Left renal pelvis (tissue), 4 donors: ENCODE data around the gene PPFIBP2. TPM values are rescaled to one million over a fixed set of nuclear protein-coding genes. Genes with fewer than 3 reads are reported as not detected.
A peak's percentile ranks its signal among the peaks of the same experiment; 100 is the strongest.

Experiments
- DNase-seq, 4 donors: peaks; one replicate each; pipeline ENCODE4 v3.0.0-alpha.2; 2013; ENCODE audit warnings: low read depth in 4 of 4, low spot score in 3 of 4
- polyA plus RNA-seq, 4 donors: library from polyadenylated mRNA; unstranded; fragments of 120-200 nt; gene quantifications; one replicate each; pipeline ENCODE4 v1.2.1, GENCODE V29; 2013; ENCODE audit not compliant: insufficient read length in 4 of 4

PPFIBP2 gene
- polyA plus RNA-seq = 10 to 100 TPM; 10.1 to 78.7 (median 59.0) TPM

DNA sequence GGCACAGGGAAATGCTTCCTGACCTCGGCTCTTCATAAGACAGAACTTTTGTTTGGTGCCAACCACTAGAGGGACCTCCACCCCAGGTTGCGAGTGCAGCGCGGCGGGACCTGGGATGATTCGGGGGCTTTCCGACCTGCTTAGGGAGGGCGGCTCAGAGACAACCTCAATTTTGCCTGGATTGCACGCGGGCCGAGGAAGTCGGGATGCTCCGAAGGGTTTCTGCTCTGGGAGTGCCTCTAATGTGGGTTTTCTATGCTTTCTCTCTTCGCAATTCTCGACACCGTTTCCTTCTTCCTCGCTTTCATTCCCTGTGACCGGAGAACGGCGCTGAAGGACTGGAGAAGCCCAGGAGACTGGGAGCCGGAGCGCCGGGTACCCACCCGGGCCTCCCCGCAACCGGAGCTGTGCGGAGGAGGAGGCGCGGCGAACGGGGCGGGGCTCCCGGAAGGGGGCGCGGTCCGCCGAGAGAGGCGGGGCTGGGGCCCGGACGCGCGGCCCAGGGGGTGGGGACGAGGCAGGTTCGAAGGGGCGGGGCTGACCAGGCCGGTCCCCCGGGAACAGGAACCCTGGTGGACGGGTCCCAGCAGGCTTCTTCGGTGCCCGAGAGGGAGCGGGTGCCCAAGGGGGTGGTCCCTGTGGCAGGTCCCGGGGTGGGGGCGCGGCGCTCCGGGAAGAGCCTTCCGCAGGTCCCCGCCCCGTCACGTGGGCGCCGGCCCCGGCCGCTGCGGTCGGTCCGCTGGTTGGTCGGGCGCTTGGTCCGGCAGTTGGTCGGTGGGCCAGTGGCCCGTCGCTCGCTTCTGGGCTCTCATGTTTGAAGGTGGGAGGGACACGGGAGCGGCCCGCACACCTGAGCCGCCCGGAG is at the start of gene PPFIBP2:
PPFIBP2 (plus strand) TSS at position 766 of the 865 bp plus-strand sequence. CDS start 35,477 bp downstream, outside the sequence.
- peak in 3 of 4 donors; percentile 43 to 58 (median 48) for DNase-seq

DNA sequence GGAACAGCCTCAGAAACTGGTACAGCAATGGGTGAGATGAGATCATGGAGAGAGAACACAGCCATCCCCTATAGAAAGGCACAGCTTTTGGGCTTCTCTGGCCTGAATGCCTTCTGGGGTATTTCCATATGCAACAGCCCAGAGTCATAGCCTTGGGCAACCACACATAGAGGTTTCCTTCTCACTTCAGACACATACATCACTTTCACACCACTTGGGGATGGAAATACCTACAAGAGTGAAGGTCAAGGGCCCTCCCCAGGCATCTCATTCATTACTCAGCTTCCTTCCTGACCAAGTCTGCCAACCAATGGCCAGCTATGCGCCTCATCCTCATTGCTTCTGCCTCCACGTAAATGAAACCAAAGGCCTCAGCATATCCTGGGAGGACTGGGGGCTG is 46.1 kb upstream of the PPFIBP2 start:
- no peak for DNase-seq

DNA sequence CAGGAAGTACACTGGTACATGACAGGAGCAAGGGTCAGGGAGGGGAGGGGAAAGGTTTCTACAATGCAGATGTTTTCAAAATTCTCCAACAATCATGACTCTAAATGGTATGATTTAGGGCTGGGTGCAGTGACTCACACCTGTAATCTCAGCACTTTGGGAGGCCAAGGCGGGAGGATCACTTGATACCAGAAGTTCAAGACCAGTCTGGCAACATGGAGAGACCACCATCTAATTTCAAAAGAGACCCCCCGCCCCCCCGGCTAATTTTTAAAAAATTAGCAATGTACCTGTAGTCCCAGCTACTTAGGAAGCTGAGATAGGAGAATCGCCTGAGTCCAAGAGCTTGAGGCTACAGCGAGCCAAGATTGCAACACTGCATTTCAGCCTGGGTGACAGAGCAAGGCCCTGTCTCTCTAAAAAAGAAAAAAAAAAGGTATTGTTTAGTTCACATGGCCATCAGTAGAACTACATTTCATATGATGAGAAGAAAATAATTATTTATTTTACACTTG is 44.4 kb upstream of the PPFIBP2 start:
- no peak for DNase-seq

DNA sequence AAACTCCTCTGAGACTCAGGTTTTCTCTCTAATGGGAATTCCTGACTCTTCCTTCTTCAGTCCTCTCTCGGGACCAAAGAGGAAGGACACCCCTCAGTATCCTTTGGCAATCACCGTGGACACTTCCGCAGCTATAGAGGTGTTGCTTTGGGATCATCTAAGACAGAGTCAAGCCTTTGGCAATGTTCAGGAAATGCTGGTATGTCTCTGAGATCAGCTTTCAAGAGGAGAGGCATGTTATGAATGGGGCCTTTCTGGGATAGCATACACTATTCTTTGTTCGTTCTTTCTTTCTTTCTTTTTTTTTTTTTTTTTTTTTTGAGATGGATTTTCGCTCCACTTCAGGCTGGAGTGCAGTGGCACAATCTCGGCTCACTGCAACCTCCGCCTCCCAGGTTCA is 42.7 kb upstream of the PPFIBP2 start:
- no peak for DNase-seq

DNA sequence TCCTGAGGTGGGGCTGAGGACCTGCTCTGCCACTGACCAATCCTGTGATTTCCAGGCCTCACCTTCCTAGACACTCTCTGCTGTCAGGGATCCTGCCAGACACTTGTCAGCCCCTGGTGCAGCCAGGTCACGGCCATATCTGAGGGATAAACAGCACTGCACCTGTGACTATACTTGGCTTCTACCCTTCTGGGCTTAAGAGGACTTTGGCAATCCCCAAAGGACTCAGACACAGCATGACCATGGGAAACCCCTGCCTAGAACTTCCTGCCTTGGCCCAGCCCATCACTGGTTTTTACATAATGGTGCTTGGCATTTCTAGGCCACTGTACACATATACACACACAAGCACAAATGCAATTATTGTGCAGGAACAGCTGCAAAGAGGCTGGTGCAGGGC is 40.1 kb upstream of the PPFIBP2 start:
- DNase-seq = no peak

DNA sequence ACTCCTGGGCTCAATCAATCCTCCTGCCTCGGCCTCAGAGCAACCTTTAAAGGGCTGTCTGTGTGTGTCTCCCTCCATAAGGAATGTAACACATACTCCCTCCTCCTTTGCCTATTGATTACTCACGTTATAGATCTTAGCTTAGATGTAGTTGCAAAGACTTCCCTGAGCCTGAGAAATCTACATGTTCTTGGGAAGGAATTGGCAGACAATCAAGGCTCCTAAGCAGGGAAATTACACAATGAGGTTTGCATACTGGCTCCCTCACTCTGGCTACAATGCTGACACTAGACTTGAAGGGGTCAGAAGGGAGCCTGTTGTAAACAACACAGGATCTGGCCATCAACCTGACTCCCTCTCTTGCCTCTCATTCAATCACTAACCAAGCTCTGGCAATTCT is 33.7 kb upstream of the PPFIBP2 start:
- DNase-seq = no peak

DNA sequence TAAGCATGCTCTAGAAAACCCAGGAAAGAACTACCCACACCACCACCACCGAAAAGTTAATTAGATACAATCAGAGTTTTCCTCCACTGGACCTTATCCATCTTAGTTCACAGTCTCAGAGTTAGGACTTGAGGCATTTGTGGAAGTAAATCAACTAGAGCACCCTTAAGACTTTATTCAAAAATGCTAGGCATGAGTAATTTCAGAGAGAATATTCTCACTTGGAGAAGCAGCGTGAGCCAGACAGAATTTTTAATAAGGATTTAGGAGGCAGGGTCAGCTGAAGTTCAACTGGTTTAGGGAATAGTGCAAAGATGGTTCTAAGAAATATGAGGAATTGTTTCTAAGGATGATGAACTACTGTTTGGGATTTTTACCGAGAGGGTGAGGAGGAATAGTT is 29.7 kb upstream of the PPFIBP2 start:
- no peak for DNase-seq

DNA sequence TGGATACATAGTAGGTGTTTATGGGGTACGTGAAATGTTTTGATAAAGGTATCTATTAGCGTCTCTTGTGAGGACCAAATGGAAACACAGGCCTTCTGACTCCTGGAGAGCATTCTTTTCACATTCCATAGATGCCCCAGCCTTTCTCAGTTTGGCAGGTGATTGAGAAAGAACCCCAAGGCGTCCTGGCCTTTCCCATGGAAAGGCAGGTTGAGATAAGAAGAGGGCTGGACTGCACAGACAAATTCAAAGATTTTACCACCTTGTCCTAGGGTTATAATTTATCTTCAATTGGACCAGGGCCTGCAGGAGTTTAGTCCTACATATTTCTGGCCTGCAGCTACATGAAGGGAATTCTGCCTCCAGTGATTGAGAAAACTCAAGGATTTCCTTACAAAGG is 29.2 kb upstream of the PPFIBP2 start:
- DNase-seq = no peak

DNA sequence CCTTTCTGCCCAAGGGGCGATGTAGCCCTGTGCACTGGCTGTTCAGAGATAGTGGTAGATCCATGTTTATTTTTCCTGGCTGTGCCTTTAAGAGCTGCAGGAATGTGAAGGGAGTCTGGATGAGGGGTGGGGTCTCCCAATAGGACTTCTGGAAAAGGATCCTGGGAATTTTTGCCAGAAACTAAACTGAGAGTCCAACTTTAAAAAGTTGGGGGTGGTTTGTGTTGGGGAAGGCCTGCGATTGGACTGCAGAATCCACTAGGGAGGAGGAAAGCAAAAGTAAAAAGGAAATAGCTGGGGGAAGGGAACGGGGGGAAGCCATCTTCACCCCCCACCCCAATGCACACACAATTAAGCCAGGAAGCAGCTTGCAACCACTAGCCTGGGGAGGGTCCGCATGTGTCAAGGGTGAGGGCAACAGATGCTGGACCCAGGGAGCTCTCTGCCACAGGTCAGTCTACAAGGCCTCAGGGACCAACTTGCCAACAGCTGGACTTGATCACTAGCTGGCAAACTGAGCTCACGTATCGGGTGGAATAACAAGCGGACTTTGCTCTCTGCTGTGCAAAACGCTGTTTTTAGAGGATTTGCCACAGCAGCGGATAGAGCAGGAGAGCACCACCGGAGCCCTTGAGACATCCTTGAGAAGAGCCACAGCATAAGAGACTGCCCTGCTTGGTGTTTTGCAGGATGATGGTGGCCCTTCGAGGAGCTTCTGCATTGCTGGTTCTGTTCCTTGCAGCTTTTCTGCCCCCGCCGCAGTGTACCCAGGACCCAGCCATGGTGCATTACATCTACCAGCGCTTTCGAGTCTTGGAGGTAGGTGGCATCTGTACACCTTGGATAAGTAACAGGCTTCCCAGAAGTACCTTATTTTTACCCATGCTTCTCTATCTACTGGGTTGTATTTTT is 28.4 kb upstream of the PPFIBP2 start, which contains the start of gene OLFML1:
OLFML1 (plus strand) TSS at position 321 of the 912 bp plus-strand sequence; CDS start at position 691, 370 bp downstream.
- DNase-seq = peak; percentile 37 to 49 (median 42)

DNA sequence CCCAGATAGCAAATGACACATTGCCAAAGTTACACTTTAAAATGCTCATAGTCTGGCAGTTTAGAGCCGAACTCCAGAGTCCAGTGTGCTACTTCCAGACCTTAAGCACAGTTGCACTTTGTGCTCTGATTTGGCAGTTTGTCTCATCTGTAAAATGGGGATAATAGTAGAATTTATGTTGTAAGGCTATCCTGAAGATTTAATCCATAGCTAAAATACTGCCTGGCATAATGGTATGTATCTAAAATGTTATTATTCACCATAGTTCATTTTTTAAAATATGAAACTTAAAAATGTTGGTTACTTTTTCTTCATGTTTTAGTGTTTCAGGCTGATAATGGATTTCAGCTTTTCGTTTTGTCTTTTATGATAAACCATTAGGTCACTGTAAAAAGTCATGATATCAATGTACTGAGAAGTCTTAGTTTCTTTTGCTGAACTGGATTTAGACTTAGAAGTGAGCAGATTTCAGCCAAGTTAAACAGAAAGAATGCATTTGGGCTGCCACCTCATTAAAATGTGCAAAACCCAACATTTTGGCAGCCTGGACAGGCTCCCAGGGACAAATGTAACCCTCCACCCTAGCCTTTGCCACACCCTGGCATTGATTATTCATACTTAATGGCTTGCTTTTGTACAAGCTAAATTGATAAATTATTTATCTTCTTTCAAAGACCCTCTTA is 27.6 kb upstream of the PPFIBP2 start:
- DNase-seq = no peak

DNA sequence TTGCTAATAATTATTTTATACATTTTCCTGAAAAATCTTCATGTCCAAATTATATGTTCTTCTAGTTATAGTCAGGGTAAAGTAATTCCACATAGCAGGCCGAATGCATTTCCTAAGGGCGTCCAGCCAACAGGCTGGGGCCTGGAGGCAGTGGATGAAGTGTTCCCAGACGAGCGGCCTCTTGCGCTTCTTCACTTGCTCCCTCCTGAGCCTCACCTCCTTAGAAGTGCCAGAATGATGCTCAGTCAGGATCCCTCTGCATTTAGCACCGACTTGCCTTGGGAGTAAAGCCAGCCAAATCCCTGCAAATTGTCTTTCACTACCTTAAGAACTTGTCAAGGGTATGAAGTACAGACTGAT is 27.0 kb upstream of the PPFIBP2 start:
- no peak for DNase-seq

DNA sequence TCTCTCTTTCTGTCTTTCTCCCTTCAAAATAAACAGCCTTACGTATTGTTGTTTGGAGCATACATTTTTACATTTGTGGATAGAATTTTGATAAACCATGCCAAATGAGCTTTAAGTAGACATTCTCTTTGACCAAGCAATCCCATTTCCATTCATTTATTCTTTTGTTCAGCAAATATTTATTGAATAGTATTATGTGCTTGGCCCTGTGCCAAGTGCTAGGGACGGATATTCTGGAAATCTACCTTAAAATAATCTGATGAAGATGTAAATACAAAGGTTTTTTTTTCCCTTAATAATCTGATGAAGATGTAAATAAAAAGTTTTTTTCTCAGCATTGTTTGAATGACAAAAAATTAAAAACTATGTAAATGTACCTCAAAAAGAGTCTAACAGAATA is 26.4 kb upstream of the PPFIBP2 start:
- no peak for DNase-seq

DNA sequence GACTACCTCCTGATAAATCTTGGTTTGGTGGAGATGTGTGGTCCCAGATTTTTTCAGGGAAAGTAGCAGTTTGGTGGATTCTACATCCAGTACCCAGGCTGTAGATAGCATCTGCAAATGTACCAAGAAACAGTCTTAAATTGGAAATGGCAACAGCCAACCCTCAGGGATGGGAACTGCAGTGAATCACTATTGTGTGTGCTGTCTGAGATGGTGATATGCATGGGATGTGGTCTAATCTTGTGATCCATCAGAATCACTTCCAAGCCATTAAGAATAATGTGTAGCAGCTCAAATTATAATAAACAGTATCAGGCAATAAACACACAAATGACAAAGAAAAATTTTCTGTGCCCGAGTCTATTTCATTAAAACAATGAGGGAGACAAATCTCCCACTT is 25.1 kb upstream of the PPFIBP2 start:
- no peak for DNase-seq

DNA sequence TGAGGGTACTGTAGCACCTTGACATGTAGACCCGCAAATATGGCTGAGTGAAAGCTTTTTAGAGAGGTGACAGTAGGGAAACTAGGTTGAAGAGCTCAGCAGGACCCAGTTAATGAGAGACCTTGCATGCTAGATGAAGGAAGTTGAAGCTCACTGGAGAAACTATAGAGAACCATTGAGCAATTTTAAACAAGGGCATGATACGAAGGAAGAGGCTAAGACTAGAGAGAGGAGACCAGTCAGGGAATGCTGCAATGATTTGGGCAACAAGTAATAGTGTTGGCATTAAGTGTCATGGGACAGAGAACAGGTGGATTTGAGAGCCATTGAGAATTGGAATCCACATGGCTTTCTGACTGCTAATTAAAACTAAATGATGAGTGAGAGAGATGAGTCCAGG is 24.4 kb upstream of the PPFIBP2 start:
- DNase-seq = no peak

DNA sequence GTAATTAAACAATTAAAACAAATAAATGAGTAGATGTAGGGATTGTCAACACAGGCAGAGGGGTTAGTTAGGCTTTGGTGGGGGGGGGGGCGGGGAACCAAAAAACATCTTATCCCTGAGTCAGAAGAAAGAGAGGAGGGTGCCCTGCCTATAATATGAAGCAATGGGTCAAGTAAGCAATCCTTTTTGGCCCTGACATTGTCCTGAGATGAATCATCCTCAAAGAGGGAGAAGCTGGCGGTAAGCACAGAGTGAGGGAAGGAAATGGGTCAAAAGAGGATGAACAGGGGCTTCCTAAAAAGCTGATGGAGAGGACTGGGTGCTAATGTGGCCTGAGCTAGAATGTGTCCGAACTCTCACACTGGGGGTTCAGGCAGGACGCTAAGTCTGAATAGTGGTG is 23.7 kb upstream of the PPFIBP2 start:
- no peak for DNase-seq

DNA sequence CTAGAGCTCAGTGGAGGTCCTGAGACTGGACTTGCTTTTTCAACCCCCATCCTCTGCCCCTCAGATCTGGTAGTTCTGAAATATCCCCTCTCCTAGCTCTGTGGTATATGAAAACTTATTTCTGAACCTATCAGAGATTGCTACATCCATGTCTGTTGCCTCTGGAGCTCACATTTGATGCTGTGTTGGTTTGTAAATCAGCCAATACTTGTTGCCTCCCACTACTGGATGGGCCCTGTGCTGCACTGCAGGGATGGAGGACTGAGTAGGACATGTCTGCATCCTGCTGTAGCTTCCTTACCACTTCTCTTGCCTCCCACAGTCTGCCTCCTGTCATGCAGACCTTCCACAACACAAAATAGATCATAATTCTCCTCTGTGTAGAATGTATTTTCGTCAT is 23.3 kb upstream of the PPFIBP2 start:
- DNase-seq = no peak

DNA sequence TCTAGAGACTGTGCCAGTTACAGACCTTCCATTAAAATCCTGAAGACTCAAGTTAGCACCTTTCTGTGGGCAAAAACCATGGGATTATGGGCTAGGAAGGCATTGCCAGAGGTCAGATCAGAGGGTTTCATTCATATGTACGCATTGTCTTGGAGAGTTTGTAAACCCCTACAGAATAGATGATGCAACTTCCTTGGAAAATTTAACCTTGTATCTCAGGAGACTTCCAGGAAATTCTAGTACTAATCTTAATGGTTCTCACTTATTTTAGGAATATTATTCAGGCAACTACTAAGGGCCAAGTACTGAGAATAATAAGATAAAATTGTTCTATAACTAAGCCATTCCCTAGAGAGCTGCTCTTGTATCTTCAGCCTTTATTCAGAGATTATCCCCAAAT is 21.5 kb upstream of the PPFIBP2 start:
- DNase-seq = no peak

DNA sequence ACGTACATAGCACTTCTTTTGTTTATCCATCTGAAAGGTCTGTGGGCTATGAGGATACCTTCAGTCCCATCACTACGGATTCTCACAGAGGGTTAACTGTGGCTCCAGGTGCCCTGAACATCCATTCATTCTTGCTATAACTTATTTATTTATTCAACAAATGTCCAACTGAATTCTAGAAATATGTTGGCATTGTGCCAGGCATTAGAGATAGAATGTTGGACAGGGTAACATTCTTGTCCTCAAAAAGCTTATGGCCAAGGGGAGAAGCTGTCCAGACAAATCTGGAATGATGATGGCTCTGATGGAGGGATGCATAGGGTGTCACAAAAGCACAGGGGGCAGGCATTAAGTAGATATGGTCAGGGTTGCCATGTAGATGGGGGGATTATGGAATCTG is 20.1 kb upstream of the PPFIBP2 start:
- no peak for DNase-seq

DNA sequence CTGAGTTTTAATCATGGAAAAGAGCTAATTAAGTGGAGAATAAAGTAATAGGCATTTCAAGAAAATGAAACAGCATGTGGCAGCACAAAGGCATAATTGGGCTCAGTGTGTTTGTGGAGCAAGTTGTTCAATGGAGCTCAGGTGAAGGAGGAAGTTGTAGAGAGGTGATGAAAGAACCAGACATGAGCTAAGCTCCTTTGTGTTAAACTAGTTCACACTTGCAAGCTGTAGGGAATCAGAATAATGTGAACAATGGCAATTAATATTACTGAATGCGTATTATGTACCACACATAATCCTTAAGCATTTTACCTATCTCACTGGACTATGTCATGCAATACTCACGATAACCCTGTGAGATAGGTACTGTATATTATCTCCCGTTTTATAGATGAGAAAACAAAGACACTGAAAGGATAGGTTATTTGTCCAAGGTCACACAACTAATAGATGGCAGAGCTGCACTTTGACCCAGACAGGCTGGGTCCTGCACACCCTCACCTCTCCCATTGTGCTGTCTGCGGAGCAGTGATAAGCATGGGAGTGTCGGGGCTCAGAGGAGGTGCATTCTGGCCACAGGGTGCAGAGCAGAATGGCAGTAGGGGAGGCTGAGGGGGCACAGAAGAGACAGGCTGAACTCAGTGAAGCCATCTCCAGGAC is 19.6 kb upstream of the PPFIBP2 start:
- DNase-seq = no peak

DNA sequence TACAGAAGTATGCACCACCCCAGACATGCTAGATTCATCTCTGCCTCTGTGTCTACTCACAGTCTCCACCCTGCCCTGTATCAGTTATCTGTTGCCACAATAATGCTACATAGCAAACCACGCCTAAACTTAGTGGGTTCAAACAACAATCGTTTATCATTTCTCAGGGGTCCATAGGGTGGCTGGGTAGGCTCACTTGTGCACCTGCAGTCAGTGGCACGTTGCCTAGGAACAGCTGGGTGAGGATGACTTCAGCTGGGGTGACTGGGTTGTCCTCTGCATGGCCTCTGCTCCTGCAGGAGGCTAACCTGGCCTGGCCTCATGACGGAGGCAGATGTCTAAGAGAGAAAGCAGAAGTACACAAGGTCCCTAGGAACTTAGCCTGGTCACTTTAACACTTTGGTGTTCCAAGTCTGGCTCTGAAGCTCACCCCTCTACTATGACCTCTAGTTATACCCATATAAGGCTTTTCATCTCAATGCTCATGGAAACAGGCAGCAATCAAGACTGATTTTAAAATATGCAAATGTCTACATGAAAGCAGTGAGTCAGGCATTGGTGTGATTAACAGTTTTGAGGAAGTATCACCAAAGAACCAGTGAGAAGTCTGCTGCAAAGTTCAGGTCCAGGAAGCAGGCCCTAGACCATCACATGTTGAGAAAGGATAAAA is 17.8 kb upstream of the PPFIBP2 start:
- no peak for DNase-seq
